OCI-LY7 (cell line): ENCODE data around the gene RTN4IP1.

Experiments
- CTCF ChIP-seq: fragments of 200-600 bp; sonication (generic); conservative IDR thresholded peaks from 2 replicates; pipeline ENCODE4 v1.5.1; 2014; ENCODE audit warnings: mild to moderate bottlenecking, antibody characterized with exemption, low read length, moderate library complexity, mixed read lengths
- EZH2phosphoT487 ChIP-seq: fragments of 200-600 bp; sonication (generic); IDR thresholded peaks from 2 replicates; pipeline ENCODE4 v1.6.1; 2018; ENCODE audit warnings: low read depth, borderline replicate concordance, mild to moderate bottlenecking, mixed run types, antibody characterized with exemption, low read length, moderate library complexity, mixed read lengths

- TF ChIP-seq CTCF: no peak
- TF ChIP-seq EZH2phosphoT487: no peak
These were observed 99.3 kb downstream of the RTN4IP1 start for GRCh38 chr6:106530026-106530425.
